Ishikawa (cell line): ENCODE measurements around the gene CACNA1C.

Source experiments
- CEBPB ChIP-seq: IDR thresholded peaks from 2 replicates; pipeline ENCODE4 v1.6.1; 2012
- CREB1 ChIP-seq: IDR thresholded peaks from 2 replicates; pipeline ENCODE4 v1.6.1; 2012; ENCODE audit warnings: low read depth
- EP300 ChIP-seq: IDR thresholded peaks from 2 replicates; pipeline ENCODE4 v1.6.1; 2012; ENCODE audit warnings: borderline replicate concordance
- FOXM1 ChIP-seq: IDR thresholded peaks from 2 replicates; pipeline ENCODE4 v1.6.1; 2012; ENCODE audit warnings: low read depth, borderline replicate concordance
- MAX ChIP-seq: IDR thresholded peaks from 2 replicates; pipeline ENCODE4 v1.6.1; 2012
- NFIC ChIP-seq: IDR thresholded peaks from 2 replicates; pipeline ENCODE4 v1.6.1; 2012
- RAD21 ChIP-seq: IDR thresholded peaks from 2 replicates; pipeline ENCODE4 v1.6.1; 2012; ENCODE audit warnings: low read depth
- REST ChIP-seq: IDR thresholded peaks from 2 replicates; pipeline ENCODE4 v1.6.1; 2012; ENCODE audit warnings: low read depth, mild to moderate bottlenecking
- TAF1 ChIP-seq: IDR thresholded peaks from 2 replicates; pipeline ENCODE4 v1.6.1; 2012; ENCODE audit warnings: low read depth, mild to moderate bottlenecking
- TCF12 ChIP-seq: IDR thresholded peaks from 2 replicates; pipeline ENCODE4 v1.6.1; 2012; ENCODE audit warnings: low read depth
- TEAD4 ChIP-seq: IDR thresholded peaks from 2 replicates; pipeline ENCODE4 v1.6.1; 2012
- USF1 ChIP-seq: IDR thresholded peaks from 2 replicates; pipeline ENCODE4 v1.6.1; 2012
- YY1 ChIP-seq: IDR thresholded peaks from 2 replicates; pipeline ENCODE4 v1.6.1; 2012; ENCODE audit warnings: low read depth
- ZBTB7A ChIP-seq: IDR thresholded peaks from 2 replicates; pipeline ENCODE4 v1.6.1; 2012; ENCODE audit warnings: low read depth

GRCh38 chr12:2373307-2373706 is 320.5 kb downstream of the CACNA1C start:
- TF ChIP-seq MAX (no peak), REST (no peak), EP300 (no peak), RAD21 (no peak), NFIC (no peak), TEAD4 (no peak), FOXM1 (no peak), YY1 (no peak), TAF1 (no peak), TCF12 (no peak), USF1 (no peak), CEBPB (no peak), ZBTB7A (no peak), CREB1 (no peak)
